Measurements from ENCODE around the gene METTL17.

The METTL17 gene

DNA sequence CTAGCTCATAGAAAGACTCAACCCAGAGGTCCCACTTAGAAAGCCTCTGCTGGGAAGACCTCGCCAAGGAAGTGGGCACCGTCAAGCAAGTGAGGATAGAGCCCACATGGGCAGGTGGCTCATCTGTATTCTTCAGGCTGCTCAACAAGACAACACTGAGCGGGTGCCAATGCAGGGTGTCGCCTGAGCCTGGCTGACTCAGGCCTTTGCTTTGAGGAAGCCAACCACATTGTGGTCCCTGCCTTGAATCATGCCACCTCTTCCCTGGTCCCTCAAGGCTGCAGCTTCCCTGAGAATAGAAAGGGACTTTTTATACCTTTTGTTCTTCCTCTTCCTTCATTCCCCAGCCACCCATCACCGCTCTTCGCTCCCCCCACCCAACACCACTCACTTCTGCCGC, 47.0 kb downstream of the METTL17 start:
- DNase-seq (ENCODE audit: low spot score) (no peak), ATAC-seq (ENCODE audit: low read depth) (no peak)
- H3K27ac ChIP-seq (ENCODE audit: poor library complexity, severe bottlenecking), result no peak overlapping the region
- H3K27me3 ChIP-seq (ENCODE audit: insufficient read depth, poor library complexity, severe bottlenecking), result no peaks in the 10 kb centered on the region
- TF ChIP-seq, protein P1, sequence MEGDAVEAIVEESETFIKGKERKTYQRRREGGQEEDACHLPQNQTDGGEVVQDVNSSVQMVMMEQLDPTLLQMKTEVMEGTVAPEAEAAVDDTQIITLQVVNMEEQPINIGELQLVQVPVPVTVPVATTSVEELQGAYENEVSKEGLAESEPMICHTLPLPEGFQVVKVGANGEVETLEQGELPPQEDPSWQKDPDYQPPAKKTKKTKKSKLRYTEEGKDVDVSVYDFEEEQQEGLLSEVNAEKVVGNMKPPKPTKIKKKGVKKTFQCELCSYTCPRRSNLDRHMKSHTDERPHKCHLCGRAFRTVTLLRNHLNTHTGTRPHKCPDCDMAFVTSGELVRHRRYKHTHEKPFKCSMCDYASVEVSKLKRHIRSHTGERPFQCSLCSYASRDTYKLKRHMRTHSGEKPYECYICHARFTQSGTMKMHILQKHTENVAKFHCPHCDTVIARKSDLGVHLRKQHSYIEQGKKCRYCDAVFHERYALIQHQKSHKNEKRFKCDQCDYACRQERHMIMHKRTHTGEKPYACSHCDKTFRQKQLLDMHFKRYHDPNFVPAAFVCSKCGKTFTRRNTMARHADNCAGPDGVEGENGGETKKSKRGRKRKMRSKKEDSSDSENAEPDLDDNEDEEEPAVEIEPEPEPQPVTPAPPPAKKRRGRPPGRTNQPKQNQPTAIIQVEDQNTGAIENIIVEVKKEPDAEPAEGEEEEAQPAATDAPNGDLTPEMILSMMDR (IDR thresholded peaks at IDR 0.05; ENCODE audit: poor library complexity, severe bottlenecking), result no peak
- peaks cover 20% of the 10 kb centered on the region for H3K4me1 ChIP-seq (ENCODE audit: insufficient read depth, poor library complexity, severe bottlenecking)
- H3K4me3 ChIP-seq (ENCODE audit: severe bottlenecking), result no peak overlapping the region
- no peaks in the 10 kb centered on the region for H3K36me3 ChIP-seq (ENCODE audit: low read depth)
- H3K9me3 ChIP-seq (ENCODE audit: severe bottlenecking), result no peaks in the 10 kb centered on the region

DNA sequence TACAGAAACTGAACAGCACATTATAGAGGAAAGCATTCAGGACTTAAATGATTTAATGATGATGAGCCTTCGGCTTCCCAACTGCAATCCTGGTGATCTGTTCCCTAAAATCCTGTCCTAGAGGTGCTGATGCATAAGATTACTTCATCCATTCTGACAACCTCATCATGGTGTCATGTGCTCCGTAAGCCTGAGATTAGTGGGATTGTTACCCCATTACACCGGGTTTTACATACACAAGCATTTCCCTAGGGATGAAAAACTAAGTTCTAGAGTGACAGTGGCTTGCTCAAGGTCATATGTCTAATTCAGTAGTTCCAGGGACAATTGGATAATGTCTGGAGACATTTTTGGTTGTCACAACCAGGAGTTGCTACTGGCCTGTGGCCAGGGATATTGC, 47.4 kb downstream of the METTL17 start:
- no peak overlapping the region for H3K4me3 ChIP-seq (ENCODE audit: severe bottlenecking)
- no peaks in the 10 kb centered on the region for H3K9me3 ChIP-seq (ENCODE audit: severe bottlenecking)
- H3K4me1 ChIP-seq (ENCODE audit: insufficient read depth, poor library complexity, severe bottlenecking), result peaks cover 24% of the 10 kb centered on the region
- H3K27me3 ChIP-seq (ENCODE audit: insufficient read depth, poor library complexity, severe bottlenecking), result no peaks in the 10 kb centered on the region
- no peak for ATAC-seq (ENCODE audit: low read depth)
- TF ChIP-seq, protein P1 (IDR thresholded peaks at IDR 0.05; ENCODE audit: poor library complexity, severe bottlenecking), result no peak
- H3K27ac ChIP-seq (ENCODE audit: poor library complexity, severe bottlenecking), result no peak overlapping the region
- no peak for DNase-seq (ENCODE audit: low spot score)
- H3K36me3 ChIP-seq (ENCODE audit: low read depth), result no peaks in the 10 kb centered on the region

- H3K27me3 ChIP-seq (ENCODE audit: insufficient read depth, poor library complexity, severe bottlenecking), result no peaks in the 10 kb centered on the region
- H3K27ac ChIP-seq (ENCODE audit: poor library complexity, severe bottlenecking), result no peak overlapping the region
- no peak for DNase-seq (ENCODE audit: low spot score)
- no peaks in the 10 kb centered on the region for H3K36me3 ChIP-seq (ENCODE audit: low read depth)
- TF ChIP-seq, protein P1 (IDR thresholded peaks at IDR 0.05; ENCODE audit: poor library complexity, severe bottlenecking), result no peak
- peaks cover 33% of the 10 kb centered on the region for H3K4me1 ChIP-seq (ENCODE audit: insufficient read depth, poor library complexity, severe bottlenecking)
- H3K4me3 ChIP-seq (ENCODE audit: severe bottlenecking), result no peak overlapping the region
- no peak for ATAC-seq (ENCODE audit: low read depth)
- no peaks in the 10 kb centered on the region for H3K9me3 ChIP-seq (ENCODE audit: severe bottlenecking)
Measured at GRCh38 chr14:21038441-21039422, 49.0 kb downstream of the METTL17 start.

DNA sequence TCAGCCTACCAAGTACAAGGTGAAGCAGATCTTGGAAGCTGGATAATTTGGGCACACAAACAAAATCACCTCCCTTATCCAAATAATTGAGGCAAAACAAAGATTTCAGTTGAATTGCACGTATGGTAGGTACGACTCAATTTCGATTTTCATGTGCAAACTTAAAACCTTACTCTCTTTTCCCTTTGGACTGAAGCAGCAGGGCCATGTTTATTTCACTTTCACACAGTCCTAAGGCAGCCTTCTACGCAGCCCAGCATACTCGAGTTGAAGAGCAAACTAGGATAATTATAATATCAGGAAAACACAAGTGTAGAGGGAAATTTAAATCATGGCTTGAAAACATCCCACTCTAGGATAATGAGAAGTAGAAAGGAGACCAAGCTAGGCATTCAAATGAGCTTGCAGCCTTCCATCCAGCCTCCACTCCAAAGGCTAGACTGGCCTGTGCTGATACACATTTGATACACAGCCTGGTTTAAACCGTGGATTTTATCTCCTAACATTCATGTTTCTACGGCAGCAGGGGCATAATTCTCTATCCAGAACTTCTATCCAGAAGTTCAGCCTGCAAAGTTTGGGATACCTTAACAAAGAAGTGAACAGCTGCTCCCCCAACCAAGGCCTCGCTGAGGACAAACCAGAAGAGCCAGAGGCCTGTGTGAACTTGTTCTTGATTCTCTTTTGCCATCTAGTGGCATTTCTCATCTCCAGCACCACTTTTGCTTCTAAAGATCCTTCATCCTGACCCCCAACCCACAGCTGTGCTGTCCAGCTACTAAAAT, 50.0 kb downstream of the METTL17 start:
- TF ChIP-seq, protein P1 (IDR thresholded peaks at IDR 0.05; ENCODE audit: poor library complexity, severe bottlenecking), result peak; percentile 93
- H3K27me3 ChIP-seq (ENCODE audit: insufficient read depth, poor library complexity, severe bottlenecking), result no peaks in the 10 kb centered on the region
- H3K36me3 ChIP-seq (ENCODE audit: low read depth), result no peaks in the 10 kb centered on the region
- no peaks in the 10 kb centered on the region for H3K9me3 ChIP-seq (ENCODE audit: severe bottlenecking)
- ATAC-seq (ENCODE audit: low read depth), result peak; percentile 65
- no peak overlapping the region for H3K4me3 ChIP-seq (ENCODE audit: severe bottlenecking)
- peak overlapping the region; percentile 83 for H3K27ac ChIP-seq (ENCODE audit: poor library complexity, severe bottlenecking)
- peaks cover 33% of the 10 kb centered on the region for H3K4me1 ChIP-seq (ENCODE audit: insufficient read depth, poor library complexity, severe bottlenecking)
- no peak for DNase-seq (ENCODE audit: low spot score)

All from RWPE2 (cell line).